Adrenal gland (tissue), 19 donors: ENCODE results near the gene TEK. TPM values are rescaled to one million over a fixed set of nuclear protein-coding genes. Genes with fewer than 3 reads are reported as not detected.
A peak's percentile ranks its signal among the peaks of the same experiment; 100 is the strongest.

Experiments
- DNase-seq, 7 donors: peaks; one replicate each; pipeline ENCODE4 v3.0.0-alpha.2; 2019 to 2020
- H3K27ac ChIP-seq, 5 donors: fragments of 200-600 bp; sonication (generic) in 4 of 5; 1 replicate in 3 of 5; 2 replicates in 2 of 5; pipeline versions ENCODE4 v1.5.1 to v1.8.0; 2016 to 2020; ENCODE audit warnings: mild to moderate bottlenecking in 1 of 5
- H3K27me3 ChIP-seq: fragments of 200-600 bp; 2 replicates; pipeline ENCODE4 v1.8.0; 2021
- H3K36me3 ChIP-seq, 2 donors: fragments of 200-600 bp; replicated peaks in 1 of 2; 1 replicate in 1 of 2; 2 replicates in 1 of 2; pipeline versions ENCODE4 v1.5.1 to v1.8.0; 2018 to 2022
- H3K4me1 ChIP-seq, 2 donors: fragments of 200-600 bp; replicated peaks in 1 of 2; 1 replicate in 1 of 2; 2 replicates in 1 of 2; pipeline versions ENCODE4 v1.5.1 to v1.8.0; 2018 to 2021
- H3K4me3 ChIP-seq, 4 donors: fragments of 200-600 bp; sonication (generic) in 3 of 4; one replicate each; pipeline ENCODE4 v1.5.1; 2016 to 2018
- H3K9me3 ChIP-seq, 3 donors: fragments of 200-600 bp; sonication (generic) in 1 of 3; replicated peaks in 1 of 3; 1 replicate in 2 of 3; 2 replicates in 1 of 3; pipeline versions ENCODE4 v1.5.1 to v1.8.0; 2016 to 2021
- CTCF ChIP-seq, 6 experiments: fragments of 450-650 bp in 4 of 6; fragments of 200-600 bp in 2 of 6; sonication (generic) in 1 of 6; IDR thresholded peaks; 1 replicate in 5 of 6; 2 replicates in 1 of 6; pipeline versions ENCODE4 v1.5.1 to v1.8.0; 2016 to 2021; ENCODE audit warnings: antibody characterized with exemption in 6 of 6, mild to moderate bottlenecking in 2 of 6, moderate library complexity in 1 of 6
- POLR2A ChIP-seq, 2 donors: fragments of 450-650 bp; IDR thresholded peaks; one replicate each; pipeline ENCODE4 v1.6.1; 2017; ENCODE audit warnings: antibody characterized with exemption in 2 of 2, mild to moderate bottlenecking in 2 of 2, moderate library complexity in 1 of 2
- WGBS, 4 donors: extraction: QIAGEN DNeasy Blood & Tissue Kit in 2 of 4; methylation state at CpG; one replicate each; pipeline versions ENCODE4 v1.1.5 to v1.1.7; 2013 to 2017; 5-methylcytosine and 5-hydroxymethylcytosine counted together
- intact Hi-C, 2 donors: fragments of 100-400 bp; cut with DNase I; formaldehyde crosslinking; loops; one replicate each; pipeline versions ENCODE4 v1.14.1 to v1.15.0; 2022 to 2023
- long read RNA-seq, 10 donors: library from polyadenylated mRNA in 3 of 10; unstranded in 2 of 10; stranded (forward) in 1 of 10; transcript quantifications; one replicate each; pipeline ENCODE4 v2.0.0 and lab custom pipeline, GENCODE V29; 2021 to 2026
- polyA plus RNA-seq, 3 donors: library from polyadenylated mRNA; stranded (reverse); fragments of 200-250 nt in 2 of 3; fragments of 350-450 nt in 1 of 3; fragmentation: Illumina TruSeq in 1 of 3; extraction: RNeasy Lipid Tissue Mini Kit (QIAGEN cat#74804) in 1 of 3; gene quantifications; one replicate each; pipeline ENCODE4 v1.2.3, GENCODE V29; 2013 to 2014
- total RNA-seq, 9 donors: library from RNA; depleted of rRNA in 4 of 9; stranded (reverse); fragments of >200 nt in 4 of 9; fragments of 120-200 nt in 1 of 9; fragmentation: NEBNext Ultra II Directional in 1 of 9; extraction: Animal tissue kit (Norgen Biotek cat#: 25700) in 1 of 9; gene quantifications; one replicate each; pipeline versions ENCODE4 v1.1.0 to v1.2.4, GENCODE V29; 2013 to 2023
- donor health status: healthy with polysubstance abuse.
- donor health status: Bipolar disorder and iron deficiency.
- donor health status: DM: yes; HTN: yes; CAD: no.
- donor health status: DM: no; HTN: no; CAD: no.
- donor health status: DM: no; HTN: no; CAD: no.
- donor health status: DM: yes; HTN: yes; CAD: no.

Gene TEK
- total RNA-seq (10 to 100 TPM; 13.2 to 27.9 (median 21.1) TPM), polyA plus RNA-seq (10 to 100 TPM in 1 of 3 donors, 1 to 10 TPM in 2; 2.7 to 14.5 (median 3.3) TPM)
- long read RNA-seq, donor 1, partial matches to known transcripts, result 8 of 8 reads
- long read RNA-seq, donor 1, other reads (novel, unspliced or antisense), result 0 of 8 reads
- long read RNA-seq, donor 2, partial matches to known transcripts, result 13 of 13 reads
- long read RNA-seq, donor 2, other reads (novel, unspliced or antisense), result 0 of 13 reads
- long read RNA-seq, donor 3, partial matches to known transcripts, result 7 of 7 reads
- long read RNA-seq, donor 3, other reads (novel, unspliced or antisense), result 0 of 7 reads
- long read RNA-seq, donor 4, result 0 reads
- long read RNA-seq, donor 5, full-length matches to known transcripts, result 11 of 27 reads
- long read RNA-seq, donor 5, partial matches to known transcripts, result 4 of 27 reads
- long read RNA-seq, donor 5, other reads (novel, unspliced or antisense), result 12 of 27 reads
- long read RNA-seq, donor 6, partial matches to known transcripts, result 3 of 6 reads
- long read RNA-seq, donor 6, other reads (novel, unspliced or antisense), result 3 of 6 reads
- long read RNA-seq, donor 7, full-length matches to known transcripts, result 1 of 1 reads
- long read RNA-seq, donor 7, partial matches to known transcripts, result 0 of 1 reads
- long read RNA-seq, donor 7, other reads (novel, unspliced or antisense), result 0 of 1 reads
- long read RNA-seq, donor 8, full-length matches to known transcripts, result 2 of 8 reads
- long read RNA-seq, donor 8, partial matches to known transcripts, result 6 of 8 reads
- long read RNA-seq, donor 8, other reads (novel, unspliced or antisense), result 0 of 8 reads
- long read RNA-seq, donor 9, result 0 reads
- long read RNA-seq, donor 10, full-length matches to known transcripts, result 1 of 1 reads
- long read RNA-seq, donor 10, partial matches to known transcripts, result 0 of 1 reads
- long read RNA-seq, donor 10, other reads (novel, unspliced or antisense), result 0 of 1 reads

GRCh38 chr9:27108981-27109541 is at the start of gene TEK:
TSS of gene TEK (plus strand) at chr9:27109225. CDS start at chr9:27109591, 366 bp downstream.
- no peaks in the 10 kb centered on the region for H3K36me3 ChIP-seq
- DNase-seq, result no peak
- no peak for TF ChIP-seq CTCF (IDR thresholded peaks at IDR 0.05)
- TF ChIP-seq POLR2A (IDR thresholded peaks at IDR 0.05), result peak in 1 of 2 donors; percentile 28
- intact Hi-C loops, result no loop called here
- H3K4me1 ChIP-seq, result peaks cover 0 to 5% of the 10 kb centered on the region in 2 donors
- H3K4me3 ChIP-seq, result peak within 1 kb of the TSS in 1 of 4 donors; percentile 36
- 17 to 25% (median 21%) methylated on average over 9 of the region's 9 CpGs for WGBS, 4 donors
- no peaks in the 10 kb centered on the region for H3K9me3 ChIP-seq
- H3K27me3 ChIP-seq, result no peaks in the 10 kb centered on the region
- peak within 1 kb of the TSS in 2 of 5 donors; percentile 5 to 15 for H3K27ac ChIP-seq

GRCh38 chr9:27059412-27059811 is 49.6 kb upstream of the TEK start:
- H3K9me3 ChIP-seq, result no peaks in the 10 kb centered on the region
- H3K36me3 ChIP-seq, result no peaks in the 10 kb centered on the region
- H3K4me3 ChIP-seq, result no peak overlapping the region
- DNase-seq, result peak in 1 of 7 donors; percentile 19
- H3K27ac ChIP-seq, result no peak overlapping the region
- peaks cover 6 to 25% of the 10 kb centered on the region in 2 donors for H3K4me1 ChIP-seq
- TF ChIP-seq CTCF (IDR thresholded peaks at IDR 0.05), result no peak
- TF ChIP-seq POLR2A (IDR thresholded peaks at IDR 0.05), result no peak
- WGBS, 4 donors, result 31 to 54% (median 38%) methylated on average over 1 of the region's 1 CpG
- intact Hi-C loops, result no loop called here
- H3K27me3 ChIP-seq, result no peaks in the 10 kb centered on the region

- Histone ChIP-seq H3K27ac (no peak overlapping the region), H3K36me3 (no peaks in the 10 kb centered on the region), H3K4me3 (no peak overlapping the region), H3K9me3 (no peaks in the 10 kb centered on the region), H3K4me1 (peaks cover 6 to 24% of the 10 kb centered on the region in 2 donors), H3K27me3 (no peaks in the 10 kb centered on the region)
- intact Hi-C loops, result no loop called here
- no peak for TF ChIP-seq POLR2A (IDR thresholded peaks at IDR 0.05)
- TF ChIP-seq CTCF (IDR thresholded peaks at IDR 0.05), result no peak
- DNase-seq, result no peak
These were observed 49.1 kb upstream of the TEK start for GRCh38 chr9:27059907-27060306.

GRCh38 chr9:27065288-27065687 is 43.7 kb upstream of the TEK start:
- no peak for DNase-seq
- Histone ChIP-seq H3K9me3 (no peaks in the 10 kb centered on the region), H3K27me3 (no peaks in the 10 kb centered on the region), H3K27ac (peak overlapping the region in 1 of 5 donors; percentile 16), H3K36me3 (no peaks in the 10 kb centered on the region), H3K4me1 (peaks cover 0 to 10% of the 10 kb centered on the region in 2 donors), H3K4me3 (no peak overlapping the region)
- intact Hi-C loops, result no loop called here
- WGBS, 4 donors, result 64 to 70% (median 66%) methylated on average over 1 of the region's 1 CpG
- no peak for TF ChIP-seq POLR2A (IDR thresholded peaks at IDR 0.05)
- no peak for TF ChIP-seq CTCF (IDR thresholded peaks at IDR 0.05)
